HAP-1 (cell line): ENCODE measurements around the gene VIT.
"Not testable (repeated sequence)": the region's sequence is repeated elsewhere in the genome, so short reads cannot be mapped to it uniquely, and the experiment has no call there.

Source experiments
- DNase-seq, 2 experiments: peaks; one replicate each; pipeline ENCODE4 v3.0.0-alpha.2; 2016 to 2020; ENCODE audit warnings: low spot score in 2 of 2
- H3K27me3 ChIP-seq: fragments of 250-450 bp; sonication (Bioruptor Pico); 2 replicates; pipeline ENCODE4 v1.5.1; 2020; ENCODE audit warnings: low read depth, mild to moderate bottlenecking, moderate library complexity
- H3K36me3 ChIP-seq: fragments of 250-450 bp; sonication (Bioruptor Pico); replicated peaks from 2 replicates; pipeline ENCODE4 v1.5.1; 2020; ENCODE audit warnings: mild to moderate bottlenecking
- H3K4me1 ChIP-seq: fragments of 250-450 bp; sonication (Bioruptor Pico); 2 replicates; pipeline ENCODE4 v1.5.1; 2020; ENCODE audit warnings: mild to moderate bottlenecking
- H3K4me3 ChIP-seq: fragments of 250-450 bp; sonication (Bioruptor Pico); 2 replicates; pipeline ENCODE4 v1.5.1; 2020; ENCODE audit warnings: mild to moderate bottlenecking, moderate library complexity
- H3K9me3 ChIP-seq: fragments of 250-450 bp; sonication (Bioruptor Pico); 2 replicates; pipeline ENCODE4 v1.5.1; 2020; ENCODE audit warnings: mild to moderate bottlenecking, moderate library complexity
- in situ Hi-C: fragments of 300-500 bp; cut with MboI; formaldehyde crosslinking; loops from 3 replicates; pipeline ENCODE4 v1.14.3; 2020; ENCODE audit warnings: low sequenced_read_pairs, inconsistent platforms, mixed read lengths

The VIT gene

GRCh38 chr2:36823862-36824261 lies 127.4 kb downstream of the VIT start:
- H3K4me3 ChIP-seq: no peak overlapping the region
- H3K4me1 ChIP-seq: no peaks in the 10 kb centered on the region
- in situ Hi-C loops: no loop called here
- DNase-seq: no peak
- H3K27me3 ChIP-seq: no peaks in the 10 kb centered on the region
- H3K36me3 ChIP-seq: no peaks in the 10 kb centered on the region
- H3K9me3 ChIP-seq: no peaks in the 10 kb centered on the region

GRCh38 chr2:36824273-36824672 lies 127.8 kb downstream of the VIT start:
- Histone ChIP-seq H3K4me3 (no peak overlapping the region), H3K4me1 (no peaks in the 10 kb centered on the region), H3K36me3 (no peaks in the 10 kb centered on the region), H3K27me3 (no peaks in the 10 kb centered on the region), H3K9me3 (no peaks in the 10 kb centered on the region)
- in situ Hi-C loops: no loop called here
- DNase-seq: no peak

DNA sequence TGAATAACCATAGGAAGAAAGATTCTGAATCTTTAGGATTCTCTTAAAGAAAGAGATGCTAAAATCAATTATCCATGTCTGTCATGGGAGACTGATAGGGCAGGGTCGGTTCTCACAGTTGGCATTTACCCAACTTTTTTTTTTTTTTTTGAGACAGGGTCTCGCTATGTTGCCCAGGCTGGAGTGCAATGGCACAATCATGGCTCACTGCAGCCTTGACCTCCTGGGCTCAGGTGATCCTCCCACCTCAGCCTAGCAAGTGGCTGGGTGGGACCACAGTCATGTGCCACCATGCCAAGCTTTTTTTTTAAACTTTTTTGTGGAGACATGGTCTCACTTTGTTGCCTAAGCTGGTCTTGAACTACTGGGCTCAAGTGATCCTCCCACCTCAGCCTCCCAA lies 128.2 kb downstream of the VIT start:
- DNase-seq, in situ Hi-C loops, H3K9me3 ChIP-seq, H3K4me1 ChIP-seq, H3K4me3 ChIP-seq, H3K27me3 ChIP-seq, H3K36me3 ChIP-seq: not testable (repeated sequence)

DNA sequence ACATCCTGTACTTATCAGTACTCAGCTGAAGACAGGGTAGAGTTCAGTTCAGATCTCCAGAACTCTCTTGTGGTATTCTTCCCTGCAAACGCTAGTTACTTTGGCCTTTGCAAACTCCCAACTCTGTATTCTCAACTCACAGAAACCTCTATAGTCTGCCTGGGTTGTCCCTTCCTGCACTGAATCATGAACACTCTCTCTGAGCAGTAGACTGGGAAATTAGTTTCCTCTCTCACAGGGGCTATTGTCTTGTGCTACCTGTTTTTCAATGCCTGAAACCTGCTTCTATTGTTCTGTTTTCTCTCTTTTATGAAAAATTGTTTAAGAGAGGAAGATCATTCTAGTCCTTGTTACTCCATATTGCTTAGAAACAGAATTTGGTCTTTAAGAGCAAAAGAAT lies 134.7 kb downstream of the VIT start:
- Histone ChIP-seq H3K4me1 (peaks cover 13% of the 10 kb centered on the region), H3K4me3 (no peak overlapping the region), H3K36me3 (no peaks in the 10 kb centered on the region), H3K9me3 (no peaks in the 10 kb centered on the region), H3K27me3 (no peaks in the 10 kb centered on the region)
- no peak for DNase-seq
- in situ Hi-C loops: no loop called here

DNA sequence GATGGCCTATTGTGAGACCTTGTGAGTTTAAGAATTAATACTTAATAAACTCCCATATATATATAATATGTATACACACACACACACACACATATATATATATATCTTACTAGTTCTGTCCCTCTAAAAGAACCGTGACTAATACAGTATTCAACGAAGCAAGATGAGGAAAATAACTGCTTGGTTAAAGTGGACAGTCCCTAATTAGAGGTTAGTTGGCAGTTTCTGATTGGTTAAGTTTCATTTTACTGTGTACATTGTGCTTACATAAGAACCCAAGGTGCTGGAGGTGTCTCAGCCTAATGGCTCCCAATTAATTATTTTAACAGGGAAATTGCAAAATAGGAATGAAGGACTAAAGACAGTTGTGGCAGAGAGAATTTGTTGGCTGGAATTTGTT lies 137.7 kb downstream of the VIT start:
- Histone ChIP-seq H3K9me3 (no peaks in the 10 kb centered on the region), H3K36me3 (no peaks in the 10 kb centered on the region), H3K4me1 (peaks cover 13% of the 10 kb centered on the region), H3K27me3 (no peaks in the 10 kb centered on the region), H3K4me3 (no peak overlapping the region)
- in situ Hi-C loops: no loop called here
- DNase-seq: no peak

- Histone ChIP-seq H3K9me3 (no peaks in the 10 kb centered on the region), H3K4me1 (peaks cover 13% of the 10 kb centered on the region), H3K4me3 (no peak overlapping the region), H3K36me3 (no peaks in the 10 kb centered on the region), H3K27me3 (no peaks in the 10 kb centered on the region)
- in situ Hi-C loops: no loop called here
- DNase-seq: peak; percentile 14 to 67
Observed at GRCh38 chr2:36834731-36835524, 138.4 kb downstream of the VIT start.

GRCh38 chr2:36839976-36840617 lies 143.6 kb downstream of the VIT start:
- Histone ChIP-seq H3K36me3 (no peaks in the 10 kb centered on the region), H3K27me3 (no peaks in the 10 kb centered on the region), H3K4me3 (no peak overlapping the region), H3K4me1 (peaks cover 10% of the 10 kb centered on the region), H3K9me3 (no peaks in the 10 kb centered on the region)
- in situ Hi-C loops: no loop called here
- DNase-seq: no peak

DNA sequence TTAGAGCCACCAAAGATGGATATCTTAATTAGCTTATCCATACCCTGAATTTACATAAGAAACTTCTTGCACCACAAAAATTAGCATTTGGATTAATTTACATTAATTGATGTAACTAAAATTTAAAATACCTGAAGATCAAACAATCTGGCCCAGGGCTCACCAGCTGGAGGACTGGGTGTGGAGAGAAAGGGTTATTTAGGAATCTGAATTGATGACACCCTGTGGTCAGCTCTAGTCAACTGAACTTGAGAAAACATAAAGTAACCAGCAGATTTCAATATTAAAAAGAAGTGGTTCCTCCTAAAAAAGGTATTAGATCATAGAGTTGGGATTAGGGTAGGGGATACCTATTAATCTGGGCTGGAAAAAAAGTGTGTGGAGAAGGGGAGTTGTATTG lies 147.3 kb downstream of the VIT start:
- DNase-seq: no peak
- Histone ChIP-seq H3K4me3 (no peak overlapping the region), H3K36me3 (no peaks in the 10 kb centered on the region; the same call in 1 of the 2 replicates), H3K9me3 (no peaks in the 10 kb centered on the region), H3K27me3 (no peaks in the 10 kb centered on the region), H3K4me1 (no peaks in the 10 kb centered on the region)
- in situ Hi-C loops: no loop called here

DNA sequence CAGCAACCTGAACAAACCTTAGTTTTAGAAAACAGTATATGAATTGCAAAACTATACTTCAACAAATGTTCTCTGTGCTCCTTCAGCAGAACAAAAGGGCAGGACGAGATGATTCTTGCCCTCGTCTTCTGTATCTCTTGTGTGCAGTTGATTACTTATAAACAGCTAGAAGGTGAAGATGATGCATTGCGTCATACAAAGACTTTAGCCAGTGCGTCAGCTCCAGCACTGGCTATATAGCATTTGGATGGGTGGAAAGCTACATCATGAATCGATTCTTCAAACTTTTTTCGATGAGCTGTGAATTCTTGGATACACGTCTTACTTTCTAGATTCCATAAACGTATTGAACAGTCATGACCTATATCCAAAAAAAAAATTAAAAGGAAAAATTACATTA lies 152.8 kb downstream of the VIT start:
- DNase-seq: no peak
- Histone ChIP-seq H3K4me3 (no peak overlapping the region), H3K36me3 (peaks cover 4% of the 10 kb centered on the region), H3K9me3 (no peaks in the 10 kb centered on the region), H3K27me3 (no peaks in the 10 kb centered on the region), H3K4me1 (no peaks in the 10 kb centered on the region)
- in situ Hi-C loops: no loop called here

- no peak for DNase-seq
- no peak overlapping the region for H3K4me3 ChIP-seq
- H3K36me3 ChIP-seq: peaks cover 8% of the 10 kb centered on the region
- H3K4me1 ChIP-seq: peaks cover 4% of the 10 kb centered on the region; the same call in 1 of the 2 replicates
- H3K27me3 ChIP-seq: no peaks in the 10 kb centered on the region
- no peaks in the 10 kb centered on the region for H3K9me3 ChIP-seq
- in situ Hi-C loops: no loop called here
Observed at GRCh38 chr2:36854241-36854640, 157.7 kb downstream of the VIT start.

DNA sequence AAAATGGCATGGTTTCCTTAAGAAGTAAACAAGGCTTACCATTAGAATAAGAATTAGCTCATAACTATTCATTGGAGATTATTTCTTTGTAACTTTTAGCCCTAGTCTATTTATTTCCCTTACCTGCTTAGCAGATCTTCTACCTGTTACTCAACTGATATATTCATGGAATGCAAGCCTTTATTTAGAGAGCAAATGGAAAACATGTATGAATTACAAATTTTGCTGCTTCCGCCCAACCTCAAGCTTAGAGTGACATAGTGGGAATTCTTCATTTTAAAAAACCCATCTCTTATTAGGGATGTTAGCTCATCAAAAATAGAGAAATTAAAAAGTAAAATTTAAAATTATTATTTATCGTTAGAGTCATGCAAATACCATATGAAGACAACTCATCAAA lies 158.9 kb downstream of the VIT start:
- H3K27me3 ChIP-seq: no peaks in the 10 kb centered on the region
- H3K4me1 ChIP-seq: peaks cover 7% of the 10 kb centered on the region
- H3K4me3 ChIP-seq: no peak overlapping the region
- in situ Hi-C loops: no loop called here
- no peaks in the 10 kb centered on the region for H3K9me3 ChIP-seq
- H3K36me3 ChIP-seq: peaks cover 4% of the 10 kb centered on the region; the same call in 1 of the 2 replicates
- no peak for DNase-seq

DNA sequence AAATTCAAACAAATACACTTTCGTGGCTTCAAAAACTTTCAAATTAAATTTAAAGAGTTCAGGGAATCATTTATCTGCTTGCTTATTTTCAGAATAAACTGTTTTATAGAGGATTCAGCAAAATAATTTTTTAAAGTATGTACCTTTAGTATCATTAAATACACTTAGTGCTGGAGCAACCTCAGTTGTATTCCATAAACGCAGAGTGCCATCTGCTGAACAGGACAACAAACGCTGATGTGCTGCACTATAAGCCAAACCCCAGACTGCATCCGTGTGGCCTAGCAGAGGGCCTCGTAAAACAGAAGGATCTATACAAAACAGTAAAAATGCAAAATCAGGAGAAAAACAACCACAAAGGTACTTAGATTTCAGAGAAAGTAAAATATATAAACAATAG lies 161.2 kb downstream of the VIT start:
- Histone ChIP-seq H3K4me3 (no peak overlapping the region), H3K4me1 (peaks cover 7% of the 10 kb centered on the region), H3K36me3 (peaks cover 4% of the 10 kb centered on the region; the same call in 1 of the 2 replicates), H3K9me3 (no peaks in the 10 kb centered on the region), H3K27me3 (no peaks in the 10 kb centered on the region)
- in situ Hi-C loops: no loop called here
- no peak for DNase-seq

GRCh38 chr2:36858551-36859365 lies 162.3 kb downstream of the VIT start:
- Histone ChIP-seq H3K27me3 (no peaks in the 10 kb centered on the region), H3K36me3 (peaks cover 4% of the 10 kb centered on the region; the same call in 1 of the 2 replicates), H3K4me3 (no peak overlapping the region), H3K4me1 (peaks cover 7% of the 10 kb centered on the region), H3K9me3 (no peaks in the 10 kb centered on the region)
- DNase-seq: peak in 1 of 2 experiments; percentile 13
- in situ Hi-C loops: no loop called here

GRCh38 chr2:36859366-36859792 lies 162.9 kb downstream of the VIT start:
- Histone ChIP-seq H3K27me3 (no peaks in the 10 kb centered on the region), H3K36me3 (peaks cover 4% of the 10 kb centered on the region; the same call in 1 of the 2 replicates), H3K4me1 (peaks cover 7% of the 10 kb centered on the region), H3K4me3 (no peak overlapping the region), H3K9me3 (no peaks in the 10 kb centered on the region)
- in situ Hi-C loops: no loop called here
- no peak for DNase-seq
